Measurements from ENCODE around the gene BTNL9.
"Not testable (repeated sequence)": the region's sequence is repeated elsewhere in the genome, so short reads cannot be mapped to it uniquely, and the experiment has no call there.

Gene BTNL9

GRCh38 chr5:181039931-181040630 is at the start of gene BTNL9:
BTNL9 (plus strand) TSS chr5:181040266; CDS start chr5:181045490, 5,224 bp downstream.
- DNase-seq (ENCODE audit: low spot score): no peak

DNA sequence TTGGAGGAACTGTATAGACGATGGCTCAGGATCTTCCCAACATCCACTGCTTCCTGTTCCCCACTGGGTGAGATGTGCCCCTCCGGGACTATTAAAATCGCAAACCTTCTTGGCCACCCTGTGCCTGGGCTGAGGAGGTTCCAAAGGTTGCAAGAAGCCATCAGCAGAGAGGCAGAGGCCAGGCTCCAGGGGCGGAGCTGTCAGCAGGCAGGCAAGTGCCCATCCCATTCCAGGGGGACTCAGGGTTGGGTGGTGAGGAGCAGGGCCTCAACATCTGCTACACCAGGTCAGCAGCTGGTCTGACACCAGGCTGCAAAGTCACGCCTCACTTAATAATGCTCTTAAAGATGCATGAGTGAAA is 49.2 kb upstream of the BTNL9 start:
- no peak for DNase-seq (ENCODE audit: low spot score)

DNA sequence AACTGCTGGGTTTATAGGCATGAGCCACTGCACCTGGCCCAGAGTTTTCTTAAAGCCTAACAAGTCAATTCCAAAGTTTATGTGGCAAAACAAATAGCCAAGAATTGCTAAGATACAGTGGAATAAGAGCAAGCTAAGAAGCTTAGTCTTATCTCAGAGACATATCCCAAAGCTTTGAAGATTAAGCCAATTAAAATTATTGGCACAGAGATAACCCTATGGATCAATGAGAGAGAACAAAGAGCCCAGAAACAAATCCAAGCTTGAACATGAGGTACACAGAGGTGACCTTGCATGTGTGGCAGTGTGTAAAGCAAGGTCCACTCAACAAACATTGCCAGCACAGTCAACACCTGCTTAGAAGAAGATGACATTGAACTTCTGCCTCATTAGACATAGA is 38.1 kb upstream of the BTNL9 start:
- no peak for DNase-seq (ENCODE audit: low spot score)

- DNase-seq (ENCODE audit: low spot score): no peak
Measured at GRCh38 chr5:181005791-181006190, 34.3 kb upstream of the BTNL9 start.

- no peak for DNase-seq (ENCODE audit: low spot score)
Measured at GRCh38 chr5:181008136-181008535, 31.9 kb upstream of the BTNL9 start.

DNA sequence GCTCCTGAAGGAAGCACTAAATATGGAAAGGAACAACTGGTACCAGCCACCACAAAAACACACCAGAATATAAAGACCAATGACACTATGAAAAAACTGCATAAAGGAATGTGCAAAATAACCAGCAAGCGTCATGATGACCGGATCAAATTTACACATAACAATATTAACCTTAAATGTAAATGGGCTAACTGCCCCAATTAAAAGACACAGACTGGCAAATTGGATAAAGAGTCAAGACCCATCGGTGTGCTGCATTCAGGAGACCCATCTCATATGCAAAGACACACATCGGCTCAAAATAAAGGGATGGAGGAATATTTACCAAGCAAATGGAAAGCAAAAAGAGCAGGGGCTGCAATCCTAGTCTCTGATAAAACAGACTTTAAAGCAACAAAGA is 30.0 kb upstream of the BTNL9 start:
- not testable (repeated sequence) for DNase-seq (ENCODE audit: low spot score)

DNA sequence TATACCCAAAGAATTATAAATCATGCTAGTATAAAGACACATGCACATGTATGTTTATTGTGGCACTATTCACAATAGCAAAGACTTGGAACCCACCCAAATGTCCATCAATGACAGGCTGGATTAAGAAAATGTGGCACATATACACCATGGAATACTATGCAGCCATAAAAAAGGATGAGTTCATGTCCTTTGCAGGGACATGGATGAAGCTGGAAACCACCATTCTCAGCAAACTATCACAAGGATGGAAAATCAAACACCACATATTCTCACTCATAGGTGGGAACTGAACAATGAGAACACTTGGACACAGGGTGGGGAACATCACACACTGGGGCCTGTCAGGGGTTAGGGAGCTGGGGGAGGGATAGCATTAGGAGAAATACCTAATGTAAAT is 25.4 kb upstream of the BTNL9 start:
- DNase-seq (ENCODE audit: low spot score): not testable (repeated sequence)

DNA sequence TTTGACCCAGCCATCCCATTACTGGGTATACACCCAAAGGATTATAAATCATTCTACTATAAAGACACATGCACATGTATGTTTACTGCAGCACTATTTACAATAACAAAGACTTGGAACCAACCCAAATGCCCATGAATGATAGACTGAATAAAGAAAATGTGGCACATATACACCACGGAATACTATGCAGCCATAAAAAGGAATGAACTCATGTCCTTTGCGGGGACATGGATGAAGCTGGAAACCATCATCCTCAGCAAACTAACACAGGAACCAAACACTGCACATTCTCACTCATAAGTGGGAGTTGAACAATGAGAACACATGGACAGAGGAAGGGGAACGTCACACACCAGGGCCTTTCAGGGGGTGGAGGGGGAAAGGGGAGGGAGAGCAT is 22.6 kb upstream of the BTNL9 start:
- not testable (repeated sequence) for DNase-seq (ENCODE audit: low spot score)

DNA sequence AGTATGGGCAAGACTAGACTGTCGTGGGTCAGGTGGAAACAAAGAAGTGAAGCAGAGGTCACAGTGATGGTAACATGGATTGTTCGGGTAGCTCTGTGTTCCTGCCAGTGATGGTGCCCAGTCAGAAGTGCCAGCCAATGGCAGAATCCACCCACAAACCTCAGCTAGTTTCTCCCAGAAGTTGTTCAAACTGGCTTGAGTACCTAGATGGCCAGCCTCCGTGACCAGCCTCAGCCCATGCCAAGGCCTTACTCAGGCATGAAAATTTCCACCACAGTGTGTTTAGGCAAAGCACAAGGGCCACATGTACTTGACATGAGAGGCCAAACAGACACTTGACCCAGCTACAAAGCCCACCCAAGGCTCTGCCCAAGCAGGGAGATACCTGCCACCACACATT is 19.4 kb upstream of the BTNL9 start:
- DNase-seq (ENCODE audit: low spot score): no peak

DNA sequence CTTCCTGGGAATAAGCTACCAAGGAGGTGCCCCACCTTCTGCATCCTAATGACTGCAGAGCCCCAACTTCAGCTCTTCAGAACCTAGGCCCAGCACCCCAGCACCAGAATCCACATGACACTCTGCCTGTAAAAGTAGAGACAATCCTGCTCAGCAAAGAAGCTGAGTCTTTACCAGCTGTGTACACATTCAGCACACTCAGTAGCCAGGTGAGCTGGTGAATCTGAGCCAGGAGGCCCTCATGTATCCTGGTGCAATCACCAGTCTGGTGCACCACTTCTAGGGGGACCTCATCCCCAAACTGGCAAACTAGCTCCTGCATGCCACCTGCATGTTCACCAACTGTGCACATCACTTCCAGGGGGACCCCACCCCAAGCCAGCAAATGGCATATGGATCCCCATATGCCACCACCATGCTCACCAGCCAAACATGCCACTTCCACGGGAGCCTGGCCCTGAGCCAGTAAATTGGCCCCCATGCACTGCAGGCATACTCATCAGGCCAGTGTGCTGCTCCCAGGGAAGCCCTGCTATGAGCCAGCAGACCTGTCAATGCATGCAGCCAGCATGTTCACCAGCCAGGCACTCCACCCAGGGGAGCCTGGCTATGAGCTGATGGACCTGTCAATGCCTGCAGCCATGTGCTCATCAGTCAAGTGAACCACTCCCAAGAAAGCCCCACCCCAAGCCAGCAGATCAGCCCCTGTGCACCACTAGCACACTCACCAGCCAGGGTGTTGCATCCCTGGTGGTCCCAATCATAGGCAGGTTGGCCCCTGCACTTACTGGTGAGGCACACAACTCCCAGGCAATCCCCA is 15.6 kb upstream of the BTNL9 start:
- DNase-seq (ENCODE audit: low spot score): no peak

GRCh38 chr5:181027452-181028031 is 12.5 kb upstream of the BTNL9 start:
- no peak for DNase-seq (ENCODE audit: low spot score)

- no peak for DNase-seq (ENCODE audit: low spot score)
Measured at GRCh38 chr5:181028032-181028819, 11.8 kb upstream of the BTNL9 start.

DNA sequence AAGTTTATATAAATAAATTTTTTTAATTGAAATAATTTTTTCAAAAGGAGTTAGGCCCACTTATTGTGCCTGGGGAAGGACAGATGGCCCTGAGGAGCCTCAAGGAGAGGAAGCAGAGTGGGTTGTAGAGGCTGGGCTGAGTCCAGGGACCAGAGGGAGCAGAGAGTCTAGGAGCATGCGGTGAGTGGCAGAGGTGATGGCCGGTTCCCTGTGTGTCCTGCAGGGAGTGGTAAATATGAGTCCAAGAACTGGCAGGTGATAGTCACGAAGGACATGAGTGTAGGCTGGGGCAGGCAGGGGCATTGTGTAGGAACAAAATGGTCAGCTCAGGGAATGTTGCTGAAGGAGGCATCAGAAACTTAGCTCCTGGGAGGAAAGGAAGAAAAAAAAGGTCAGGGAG is 8.3 kb upstream of the BTNL9 start:
- no peak for DNase-seq (ENCODE audit: low spot score)

DNA sequence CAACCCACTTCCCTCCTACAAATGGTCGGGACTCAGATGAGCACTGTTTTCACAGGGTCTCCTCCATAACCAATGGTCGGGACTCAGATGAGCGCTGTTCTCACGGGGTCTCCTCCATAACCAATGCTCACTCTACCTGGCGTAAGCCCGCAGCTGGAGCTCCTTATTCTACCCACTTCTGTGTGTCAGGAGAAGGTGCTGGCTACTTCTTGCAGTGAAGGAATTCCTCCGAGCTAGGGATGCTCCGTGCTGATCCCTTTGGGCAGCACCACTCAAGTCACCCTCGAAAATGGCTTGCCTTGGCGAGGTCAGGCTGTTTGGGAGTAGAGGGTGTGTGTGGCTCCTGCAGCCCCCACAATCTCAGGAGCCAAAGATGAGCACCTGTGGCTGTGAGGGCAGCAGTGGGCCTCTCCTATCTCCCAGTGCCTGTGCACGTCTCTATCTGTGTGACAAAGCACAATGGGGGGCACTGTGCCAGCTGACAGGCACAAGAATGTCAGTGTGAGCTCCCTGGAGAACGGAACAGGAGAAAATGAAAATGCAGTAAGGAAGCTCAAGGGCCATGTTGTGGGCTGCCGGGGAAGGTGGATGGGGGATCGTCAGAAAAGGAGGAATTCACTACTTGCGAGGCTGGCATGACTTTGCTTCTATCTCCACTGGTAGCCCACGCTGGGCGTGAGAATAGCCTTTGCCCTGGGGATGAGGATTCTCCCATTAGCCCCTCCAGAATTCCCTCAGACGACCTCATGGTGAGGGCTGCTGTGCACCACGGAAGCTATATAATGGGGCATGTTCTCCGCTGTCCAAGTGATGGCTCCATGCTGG is 3.9 kb upstream of the BTNL9 start:
- no peak for DNase-seq (ENCODE audit: low spot score)

- no peak for DNase-seq (ENCODE audit: low spot score)
Measured at GRCh38 chr5:181036816-181037364, 3.2 kb upstream of the BTNL9 start.

- DNase-seq (ENCODE audit: low spot score): no peak
Measured at GRCh38 chr5:181037365-181037861, 2.7 kb upstream of the BTNL9 start.

DNA sequence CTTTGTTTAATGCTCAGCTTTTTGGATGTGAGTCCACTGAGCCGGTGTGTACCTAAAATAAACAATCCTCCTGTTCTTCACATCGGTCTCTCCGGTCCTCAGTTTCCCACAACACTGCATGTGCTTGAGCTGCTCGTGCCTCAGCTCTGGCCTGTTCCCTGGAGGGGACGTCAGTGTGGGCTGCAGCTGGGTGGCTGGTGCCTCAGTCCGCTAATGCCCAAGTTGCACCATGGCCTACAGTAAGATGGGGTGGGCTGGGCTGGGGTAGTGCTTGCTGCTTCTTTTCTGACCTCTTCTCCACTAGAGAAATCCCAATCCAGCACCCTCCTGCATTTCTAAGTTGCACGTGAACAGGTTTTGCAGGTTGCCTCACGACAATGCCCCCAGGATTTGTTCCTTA is 595 bp upstream of the BTNL9 start:
- no peak for DNase-seq (ENCODE audit: low spot score)

- no peak for DNase-seq (ENCODE audit: low spot score)
Measured at GRCh38 chr5:181040631-181040945, 522 bp downstream of the BTNL9 start.

DNA sequence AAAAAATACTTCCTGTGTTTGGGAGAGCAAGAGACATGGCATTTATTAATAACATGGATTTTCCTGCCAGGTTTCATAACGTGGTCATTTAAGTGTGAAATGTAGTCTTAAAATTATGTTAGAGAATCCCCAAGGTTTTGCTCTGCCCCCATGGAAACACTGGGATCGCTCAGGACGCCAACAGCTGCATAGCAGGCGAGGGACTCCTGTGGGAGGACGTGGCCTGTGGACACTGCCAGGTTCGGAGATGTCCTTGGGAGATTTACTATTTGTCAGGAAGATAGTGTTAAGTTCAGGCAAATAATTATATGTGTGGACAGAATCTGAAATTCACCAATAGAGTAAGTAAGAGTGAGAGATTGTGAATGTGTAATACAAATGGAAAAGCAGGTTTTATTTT is 977 bp downstream of the BTNL9 start:
- no peak for DNase-seq (ENCODE audit: low spot score)

- DNase-seq (ENCODE audit: low spot score): no peak
Measured at GRCh38 chr5:181042036-181042713, 2.1 kb downstream of the BTNL9 start.

DNA sequence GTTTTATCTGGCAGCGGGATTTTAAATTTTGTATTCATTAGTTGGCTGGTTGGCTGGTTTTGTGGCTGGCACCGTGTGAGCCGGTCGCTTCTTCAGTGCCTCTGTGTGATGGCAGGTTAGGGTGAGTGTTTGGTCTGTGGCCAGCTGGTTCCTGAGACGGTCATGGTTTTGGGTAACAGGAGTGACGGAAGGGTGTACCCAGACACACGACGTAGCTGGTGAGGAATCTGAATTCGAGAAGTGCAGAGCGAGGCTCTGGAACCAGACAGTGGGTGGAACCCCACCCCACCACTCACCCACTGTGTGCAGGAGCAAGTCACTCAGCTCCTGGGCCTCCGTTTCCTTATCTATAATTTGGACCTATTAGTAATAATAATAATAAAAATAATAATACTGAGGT is 2.7 kb downstream of the BTNL9 start:
- DNase-seq (ENCODE audit: low spot score): no peak
